HCT116 (cell line): ENCODE results near the gene ZNRF3. TPM values are rescaled to one million over a fixed set of nuclear protein-coding genes. Genes with fewer than 3 reads are reported as not detected.

Experiments
- ATAC-seq: fragments of 200-7000 bp; cut with Tn5 transposase; 2 replicates; pipeline ENCODE4 v1.9.1; 2020; ENCODE audit warnings: mild to moderate bottlenecking, moderate library complexity
- BruUV-seq: library from RNA; stranded (reverse); fragments of 400-500 nt; replicated peaks from 2 replicates; lab custom pipeline; 2021; lab: Mats Ljungman, UMichigan
- CTCF ChIA-PET: fragments of 300-600 bp; sonication (Branson Sonifier 250); formaldehyde crosslinking; loops from one replicate; lab custom pipeline; 2021; ENCODE audit warnings: antibody characterized with exemption; lab: Charles Lee
- POLR2A ChIA-PET: fragments of 300-600, 350-600 bp; sonication (Branson Sonifier 250); formaldehyde crosslinking; loops from one replicate; lab custom pipeline; 2021; ENCODE audit warnings: antibody characterized with exemption; lab: Charles Lee
- RAD21 ChIA-PET, 2 experiments: fragments of 300-600 bp; sonication (Branson Sonifier 250); formaldehyde crosslinking; loops; one replicate each; lab custom pipeline; 2023; ENCODE audit warnings: low total read pairs in 2 of 2; ENCODE audit not compliant: uncharacterized antibody in 2 of 2, unreplicated experiment in 2 of 2, low non-redundant PET in 1 of 2; lab: Charles Lee
- DNase-seq: peaks from one replicate; pipeline ENCODE4 v3.0.0-alpha.2; 2010; ENCODE audit warnings: low read depth, low spot score
- H2AFZ ChIP-seq: fragments of 200-600 bp; shearing (Covaris generic), sonication (generic); 2 replicates; pipeline ENCODE4 v1.6.1; 2017; ENCODE audit warnings: low read depth, mixed run types, mixed read lengths, antibody characterized with exemption, low read length; ENCODE audit not compliant: poor library complexity, severe bottlenecking
- H3K27ac ChIP-seq: 2 replicates; pipeline ENCODE4 v1.5.1; 2012; ENCODE audit warnings: low read depth, low read length
- H3K27me3 ChIP-seq: fragments of 200-600 bp; sonication (generic); 2 replicates; pipeline ENCODE4 v1.6.1; 2016; ENCODE audit warnings: mixed run types, low read length, mixed read lengths; ENCODE audit not compliant: insufficient read depth
- H3K36me3 ChIP-seq, 2 experiments: fragments of 200-500 bp in 1 of 2; fragments of 200-600 bp in 1 of 2; sonication (Bioruptor generic) in 1 of 2; sonication (generic) in 1 of 2; 2 replicates each; pipeline versions ENCODE4 v1.5.1 to v1.6.1; 2014 to 2016; ENCODE audit warnings: low read length in 2 of 2, inconsistent platforms in 1 of 2, mixed read lengths in 1 of 2, mixed run types in 1 of 2; ENCODE audit not compliant: insufficient read depth in 2 of 2, control insufficient read depth in 1 of 2
- H3K4me1 ChIP-seq, 2 experiments: fragments of 200-600 bp in 1 of 2; sonication (generic) in 1 of 2; 2 replicates each; pipeline versions ENCODE4 v1.5.1 to v1.6.1; 2012 to 2017; ENCODE audit warnings: low read length in 2 of 2, inconsistent platforms in 1 of 2, mild to moderate bottlenecking in 1 of 2, mixed read lengths in 1 of 2, mixed run types in 1 of 2, moderate library complexity in 1 of 2; ENCODE audit not compliant: insufficient read depth in 2 of 2, control insufficient read depth in 1 of 2
- H3K4me2 ChIP-seq: fragments of 200-600 bp; sonication (generic); 2 replicates; pipeline ENCODE4 v1.6.1; 2017; ENCODE audit warnings: mixed run types, low read length, mixed read lengths
- H3K4me3 ChIP-seq, 2 experiments: fragments of 200-600 bp in 1 of 2; sonication (generic) in 1 of 2; replicated peaks in 1 of 2; 2 replicates each; pipeline ENCODE4 v1.5.1; 2011 to 2016; ENCODE audit warnings: low read length in 2 of 2, control low read depth in 1 of 2, low read depth in 1 of 2, mild to moderate bottlenecking in 1 of 2, mixed read lengths in 1 of 2, mixed run types in 1 of 2
- H3K79me2 ChIP-seq: fragments of 200-600 bp; sonication (generic); 2 replicates; pipeline ENCODE4 v1.6.1; 2017; ENCODE audit warnings: mild to moderate bottlenecking, mixed run types, low read length, moderate library complexity, mixed read lengths; ENCODE audit not compliant: insufficient read depth
- H3K9ac ChIP-seq: fragments of 200-600 bp; sonication (generic); 2 replicates; pipeline ENCODE4 v1.6.1; 2016; ENCODE audit warnings: low read length, mixed read lengths
- H3K9me2 ChIP-seq: fragments of 200-600 bp; sonication (generic), shearing (Covaris generic); 2 replicates; pipeline ENCODE4 v1.6.1; 2017; ENCODE audit warnings: mixed run types, mild to moderate bottlenecking, moderate library complexity; ENCODE audit not compliant: insufficient read depth
- H3K9me3 ChIP-seq, 2 experiments: fragments of 200-500 bp in 1 of 2; fragments of 200-600 bp in 1 of 2; sonication (Bioruptor generic) in 1 of 2; sonication (generic) in 1 of 2; 2 replicates each; pipeline ENCODE4 v1.6.1; 2014 to 2017; ENCODE audit warnings: low read length in 2 of 2, mixed read lengths in 2 of 2, inconsistent platforms in 1 of 2, low read depth in 1 of 2, mild to moderate bottlenecking in 1 of 2, mixed run types in 1 of 2, moderate library complexity in 1 of 2; ENCODE audit not compliant: control insufficient read depth in 1 of 2, insufficient read depth in 1 of 2
- H4K20me1 ChIP-seq: fragments of 200-600 bp; sonication (generic), shearing (Covaris generic); 2 replicates; pipeline ENCODE4 v1.6.1; 2017; ENCODE audit warnings: mixed run types, mild to moderate bottlenecking, moderate library complexity; ENCODE audit not compliant: insufficient read depth
- CTCF ChIP-seq, 3 experiments: fragments of 200-600 bp in 1 of 3; sonication (generic) in 1 of 3; IDR thresholded peaks in 2 of 3; conservative IDR thresholded peaks in 1 of 3; 2 replicates each; pipeline ENCODE4 v1.5.1; 2012 to 2017; ENCODE audit warnings: low read depth in 2 of 3, low read length in 2 of 3, antibody characterized with exemption in 1 of 3, borderline replicate concordance in 1 of 3, control low read depth in 1 of 3, mild to moderate bottlenecking in 1 of 3, mixed read lengths in 1 of 3, mixed run types in 1 of 3, moderate library complexity in 1 of 3; ENCODE audit not compliant: insufficient read depth in 1 of 3
- EGR1 ChIP-seq: IDR thresholded peaks from 2 replicates; pipeline ENCODE4 v1.6.1; 2012; ENCODE audit warnings: low read depth
- EZH2 ChIP-seq: fragments of 200-600 bp; sonication (generic); IDR thresholded peaks from 2 replicates; pipeline ENCODE4 v1.6.1; 2017; ENCODE audit warnings: antibody characterized with exemption, mixed run types
- EZH2phosphoT487 ChIP-seq: fragments of 200-600 bp; IDR thresholded peaks from 2 replicates; pipeline ENCODE4 v1.6.1; 2018; ENCODE audit warnings: antibody characterized with exemption, borderline replicate concordance
- FOSL1 ChIP-seq: IDR thresholded peaks from 2 replicates; pipeline ENCODE4 v1.6.1; 2012; ENCODE audit warnings: low read depth
- JUND ChIP-seq: IDR thresholded peaks from 2 replicates; pipeline ENCODE4 v1.6.1; 2012
- REST ChIP-seq: IDR thresholded peaks from 2 replicates; pipeline ENCODE4 v1.6.1; 2012; ENCODE audit warnings: low read depth
- SRF ChIP-seq: IDR thresholded peaks from 2 replicates; pipeline ENCODE4 v1.6.1; 2012; ENCODE audit warnings: low read depth
- TCF7L2 ChIP-seq: IDR thresholded peaks from 2 replicates; pipeline ENCODE4 v1.7.0; 2011; ENCODE audit warnings: borderline replicate concordance, inconsistent platforms; ENCODE audit not compliant: insufficient read depth, insufficient read length; ENCODE audit errors: extremely low read depth
- YY1 ChIP-seq: IDR thresholded peaks from 2 replicates; pipeline ENCODE4 v1.6.1; 2011; ENCODE audit warnings: low read length, low read depth, moderate library complexity, mild to moderate bottlenecking; ENCODE audit not compliant: insufficient replicate concordance; ENCODE audit errors: extremely low read depth
- ZNF274 ChIP-seq: fragments of 200-500 bp; sonication (Bioruptor generic); IDR thresholded peaks from 2 replicates; pipeline ENCODE4 v1.6.1; 2014; ENCODE audit warnings: mild to moderate bottlenecking, low read depth, low read length, inconsistent platforms
- intact Hi-C: fragments of 100-400 bp; cut with micrococcal nuclease; formaldehyde crosslinking; loops from 2 replicates; pipeline ENCODE4 v1.10.0; 2022
- total RNA-seq: library from RNA; stranded (reverse); gene quantifications from one replicate; pipeline ENCODE4 v1.2.1, GENCODE V29; 2021; ENCODE audit not compliant: unreplicated experiment
- TF ChIP-seq, protein P1 (sequence below): IDR thresholded peaks from 2 replicates; pipeline ENCODE4 v1.6.1; 2011; ENCODE audit warnings: mild to moderate bottlenecking, low read length, moderate library complexity; ENCODE audit not compliant: insufficient replicate concordance; ENCODE audit errors: extremely low read depth
- TF ChIP-seq, protein P2 (sequence below): IDR thresholded peaks from 2 replicates; pipeline ENCODE4 v1.6.1; 2012

ZNRF3 gene
- total RNA-seq, 1 experiment from 2014 or later: 12.2 TPM

DNA sequence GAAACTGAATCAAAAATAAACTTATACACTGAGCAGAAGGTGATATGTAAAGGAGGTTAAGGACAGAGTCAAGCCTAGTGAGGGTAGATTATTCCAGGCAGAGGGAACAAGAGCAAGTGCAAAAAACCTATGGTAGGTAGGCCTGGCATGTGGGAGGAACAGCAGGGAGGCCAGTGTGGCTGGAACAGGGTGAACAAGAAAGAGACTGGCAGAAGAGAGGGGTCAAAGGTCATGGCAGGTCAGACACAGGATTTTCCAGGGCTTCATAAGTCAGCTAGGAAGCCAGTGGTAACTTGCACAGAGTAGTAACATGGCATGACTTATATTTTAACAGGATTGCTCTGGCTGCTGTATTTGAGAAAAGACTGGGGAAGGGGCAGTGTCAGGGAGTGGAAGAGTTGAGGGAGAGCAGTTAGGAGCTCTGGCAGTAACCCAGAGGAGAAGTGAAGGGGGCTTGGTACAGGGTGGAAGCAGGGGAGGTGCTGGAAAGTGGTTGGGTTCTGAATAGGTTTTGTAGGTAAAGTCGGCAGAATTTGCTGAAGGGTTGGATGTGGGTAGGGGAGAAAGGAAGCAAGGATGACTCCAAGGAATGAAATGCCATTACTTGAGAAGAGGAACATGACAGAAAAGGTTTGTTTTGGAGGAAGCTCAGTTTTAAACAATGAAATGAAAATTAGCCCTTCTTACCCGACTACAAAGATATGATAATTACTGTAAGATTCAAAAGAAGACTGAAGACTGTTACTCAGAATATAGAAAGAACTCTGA lies 86.2 kb downstream of the ZNRF3 start:
- Histone ChIP-seq H3K4me3 (no peak overlapping the region), H4K20me1 (no peaks in the 10 kb centered on the region), H3K36me3 (no peaks in the 10 kb centered on the region), H3K4me2 (no peak overlapping the region), H3K9ac (no peak overlapping the region), H3K27me3 (no peaks in the 10 kb centered on the region), H3K4me1 (peaks cover 13 to 25% of the 10 kb centered on the region in 2 experiments), H3K79me2 (peaks cover 9% of the 10 kb centered on the region), H2AFZ (no peak overlapping the region), H3K9me3 (no peaks in the 10 kb centered on the region), H3K27ac (no peak overlapping the region), H3K9me2 (no peaks in the 10 kb centered on the region)
- intact Hi-C loops: no loop called here
- TF ChIP-seq EZH2: no peak
- no peak for TF ChIP-seq JUND
- TF ChIP-seq TCF7L2: no peak
- no peak for TF ChIP-seq CTCF (IDR thresholded peaks at IDR 0.05 in 2 of 3, conservative IDR thresholded peaks at IDR 0.05 in 1 of 3; ENCODE audit: borderline replicate concordance in 1 of 3, insufficient read depth in 1 of 3, low read depth in 2 of 3, low read length in 2 of 3)
- no peak for TF ChIP-seq SRF
- TF ChIP-seq ZNF274: no peak
- no peak for TF ChIP-seq FOSL1
- TF ChIP-seq EGR1: no peak
- no peak for TF ChIP-seq YY1
- no peak for TF ChIP-seq EZH2phosphoT487
- TF ChIP-seq, protein P1, sequence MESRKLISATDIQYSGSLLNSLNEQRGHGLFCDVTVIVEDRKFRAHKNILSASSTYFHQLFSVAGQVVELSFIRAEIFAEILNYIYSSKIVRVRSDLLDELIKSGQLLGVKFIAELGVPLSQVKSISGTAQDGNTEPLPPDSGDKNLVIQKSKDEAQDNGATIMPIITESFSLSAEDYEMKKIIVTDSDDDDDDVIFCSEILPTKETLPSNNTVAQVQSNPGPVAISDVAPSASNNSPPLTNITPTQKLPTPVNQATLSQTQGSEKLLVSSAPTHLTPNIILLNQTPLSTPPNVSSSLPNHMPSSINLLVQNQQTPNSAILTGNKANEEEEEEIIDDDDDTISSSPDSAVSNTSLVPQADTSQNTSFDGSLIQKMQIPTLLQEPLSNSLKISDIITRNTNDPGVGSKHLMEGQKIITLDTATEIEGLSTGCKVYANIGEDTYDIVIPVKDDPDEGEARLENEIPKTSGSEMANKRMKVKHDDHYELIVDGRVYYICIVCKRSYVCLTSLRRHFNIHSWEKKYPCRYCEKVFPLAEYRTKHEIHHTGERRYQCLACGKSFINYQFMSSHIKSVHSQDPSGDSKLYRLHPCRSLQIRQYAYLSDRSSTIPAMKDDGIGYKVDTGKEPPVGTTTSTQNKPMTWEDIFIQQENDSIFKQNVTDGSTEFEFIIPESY: no peak
- TF ChIP-seq, protein P2, sequence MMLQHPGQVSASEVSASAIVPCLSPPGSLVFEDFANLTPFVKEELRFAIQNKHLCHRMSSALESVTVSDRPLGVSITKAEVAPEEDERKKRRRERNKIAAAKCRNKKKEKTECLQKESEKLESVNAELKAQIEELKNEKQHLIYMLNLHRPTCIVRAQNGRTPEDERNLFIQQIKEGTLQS: no peak
- no peak for TF ChIP-seq REST
- ATAC-seq (no peak), DNase-seq (no peak)
- BruUV-seq: no TSS peak
- ChIA-PET CTCF (no interaction called here), POLR2A (no interaction called here), RAD21 (no interaction called here)
